Stimulated activated CD8-positive, alpha-beta memory T cell treated with anti-CD3 and anti-CD28 coated beads, Interleukin-4, amount 100 ng/mL, for 4 hours (primary cell): Measurements from ENCODE around the gene TBX21.
A peak's percentile ranks its signal among the peaks of the same experiment; 100 is the strongest.

Experiments
- DNase-seq, 2 donors: peaks; one replicate each; pipeline ENCODE4 v3.0.0-alpha.2; 2020; ENCODE audit warnings: low read depth in 2 of 2, low spot score in 1 of 2

The TBX21 gene

DNA sequence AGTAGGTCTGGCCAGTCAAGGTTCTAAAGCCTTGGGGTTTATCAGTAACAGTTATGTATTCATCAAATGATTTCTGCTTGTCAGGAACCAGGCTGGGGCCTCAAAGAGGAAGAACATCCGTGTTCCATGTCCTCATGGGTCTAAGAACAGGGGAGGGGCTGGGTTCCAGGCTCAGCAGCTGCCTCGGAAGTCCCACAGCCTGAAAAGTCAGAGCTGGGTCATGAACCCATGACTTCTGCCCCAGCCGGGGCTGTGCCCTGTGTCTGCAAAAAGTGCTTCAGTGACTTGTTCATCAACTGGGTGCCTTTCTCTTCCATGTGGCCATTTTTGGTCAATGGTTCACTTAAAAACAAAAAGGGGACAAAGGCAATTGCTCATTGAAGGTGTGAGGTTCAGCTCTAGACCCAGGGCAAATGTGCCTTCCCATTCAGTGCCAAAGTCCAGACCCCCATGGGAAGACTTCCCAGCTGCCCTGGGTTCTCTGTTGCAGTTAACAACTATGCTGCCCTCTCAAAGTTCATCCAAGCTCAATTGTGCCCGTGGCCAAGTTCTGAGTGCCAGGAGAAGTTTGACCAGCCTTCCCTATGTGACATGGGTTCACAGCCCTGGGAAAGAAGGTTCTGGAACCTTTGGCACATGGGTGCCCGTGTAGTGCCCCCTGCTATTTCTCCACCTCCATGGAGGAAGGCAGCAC is 20.6 kb upstream of the TBX21 start:
- no peak for DNase-seq

DNA sequence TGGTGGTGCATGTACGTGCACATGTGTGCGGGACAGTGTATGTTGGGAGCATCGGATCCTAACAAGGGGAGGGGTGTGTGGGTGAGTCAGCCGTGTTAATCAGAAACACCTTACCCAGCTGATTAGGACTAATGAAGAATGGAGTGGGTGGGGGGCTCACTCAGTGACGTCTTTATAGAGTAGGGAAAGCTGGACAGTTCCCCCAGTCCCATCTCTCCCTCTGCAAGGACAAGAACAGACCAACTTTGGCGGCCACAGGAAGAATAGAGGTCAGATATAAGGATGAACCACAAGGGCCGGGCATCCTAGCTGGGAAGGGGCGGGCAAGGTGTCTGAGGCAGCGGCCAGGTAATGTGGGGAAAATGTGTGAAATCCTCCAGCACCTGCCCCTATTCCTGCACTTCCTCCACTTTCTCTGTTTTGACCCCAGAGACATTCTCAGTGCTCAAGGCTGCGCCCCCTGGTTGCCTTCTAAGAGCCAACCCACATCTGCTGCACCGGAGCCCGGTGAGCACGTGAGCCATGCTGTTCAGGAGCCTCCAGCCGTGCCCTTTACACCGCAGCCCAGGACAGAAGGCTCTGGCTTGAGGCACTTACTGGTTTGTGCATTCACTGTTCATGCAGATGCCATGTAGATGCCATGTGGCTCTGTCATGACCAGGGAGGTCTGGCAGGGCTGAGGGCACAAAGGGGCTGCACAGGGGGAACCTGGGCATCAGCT is 18.9 kb upstream of the TBX21 start:
- DNase-seq, result no peak

DNA sequence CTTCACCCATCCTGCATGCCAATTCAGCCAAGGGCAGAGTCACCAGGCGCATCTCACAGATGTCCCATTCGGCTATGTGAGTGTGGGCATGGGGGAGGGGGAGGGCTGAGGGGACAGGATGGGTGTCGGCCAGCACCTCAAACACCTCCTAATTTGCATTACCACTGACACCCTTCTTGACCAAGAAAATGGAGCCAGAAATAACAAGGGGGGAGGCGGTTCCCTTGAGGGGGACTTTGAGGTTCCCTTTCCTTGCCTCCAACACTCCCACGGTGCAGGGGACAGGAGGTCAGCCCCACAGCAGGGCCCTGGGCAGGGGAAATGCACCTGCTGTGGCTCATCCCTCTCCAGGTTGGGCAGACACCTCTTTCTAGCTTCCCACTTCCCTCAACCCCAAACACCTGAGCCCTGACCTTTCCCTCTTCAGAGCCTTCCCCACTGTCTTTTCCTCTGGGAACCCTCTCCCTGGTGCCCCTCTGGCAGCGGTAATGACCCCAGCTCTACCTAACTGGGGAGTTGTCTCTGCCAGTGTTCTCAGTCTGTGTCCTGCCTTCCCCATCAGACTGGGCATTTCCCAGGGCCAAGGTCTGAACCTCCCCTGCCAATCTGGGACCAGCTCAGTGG is 18.2 kb upstream of the TBX21 start:
- no peak for DNase-seq

DNA sequence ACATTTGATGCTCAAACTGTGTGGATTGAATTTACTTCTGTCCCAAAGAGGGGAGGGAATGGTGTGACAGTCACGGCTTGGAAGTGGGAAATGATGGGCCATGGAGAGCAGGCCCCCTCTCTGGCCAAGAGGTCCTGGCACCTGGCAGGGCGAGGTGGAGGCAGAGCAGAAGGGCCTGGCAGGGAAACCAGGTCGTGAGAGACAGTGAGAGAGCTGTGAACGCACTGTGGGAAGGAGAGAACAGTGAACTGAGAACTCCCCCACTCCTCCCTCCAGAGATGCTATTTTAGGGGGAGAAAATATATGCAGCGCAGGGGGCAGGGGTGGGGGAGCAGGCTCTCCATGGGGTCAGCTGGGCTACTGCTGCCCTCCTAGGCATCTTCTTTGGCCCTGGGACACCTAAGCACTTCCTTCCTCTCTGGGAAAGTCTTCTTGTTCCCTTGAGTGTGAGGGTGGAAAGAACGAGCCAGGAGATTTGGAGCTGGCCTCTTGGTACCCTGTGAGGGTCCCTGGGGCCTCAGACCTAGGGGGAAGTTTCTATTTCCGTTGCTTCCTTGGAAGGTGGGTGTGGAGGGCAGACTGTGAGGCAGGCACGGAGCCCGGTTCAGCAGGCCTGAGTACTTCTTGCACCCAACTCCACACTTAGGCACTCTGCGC is 17.2 kb upstream of the TBX21 start:
- no peak for DNase-seq

DNA sequence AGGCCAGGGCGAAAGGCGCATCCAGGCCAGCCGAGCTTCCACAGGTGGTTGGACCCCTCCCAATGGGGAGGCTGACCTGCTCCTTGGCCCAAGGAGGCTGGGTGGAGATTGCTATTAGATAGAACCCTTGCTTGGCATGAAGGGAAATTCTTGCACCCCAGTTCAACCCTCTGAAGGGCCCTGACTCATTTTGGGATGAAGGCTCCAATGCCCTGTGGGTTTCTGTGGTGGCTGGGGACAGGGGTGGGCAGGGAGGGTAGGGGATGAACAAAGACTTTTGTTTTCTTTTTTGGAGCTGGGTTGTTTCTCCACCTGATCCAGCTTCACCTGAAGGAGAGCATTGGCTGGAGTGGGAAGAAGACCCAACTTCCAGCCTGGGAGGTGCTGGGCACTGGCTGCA is 16.7 kb upstream of the TBX21 start:
- no peak for DNase-seq

DNA sequence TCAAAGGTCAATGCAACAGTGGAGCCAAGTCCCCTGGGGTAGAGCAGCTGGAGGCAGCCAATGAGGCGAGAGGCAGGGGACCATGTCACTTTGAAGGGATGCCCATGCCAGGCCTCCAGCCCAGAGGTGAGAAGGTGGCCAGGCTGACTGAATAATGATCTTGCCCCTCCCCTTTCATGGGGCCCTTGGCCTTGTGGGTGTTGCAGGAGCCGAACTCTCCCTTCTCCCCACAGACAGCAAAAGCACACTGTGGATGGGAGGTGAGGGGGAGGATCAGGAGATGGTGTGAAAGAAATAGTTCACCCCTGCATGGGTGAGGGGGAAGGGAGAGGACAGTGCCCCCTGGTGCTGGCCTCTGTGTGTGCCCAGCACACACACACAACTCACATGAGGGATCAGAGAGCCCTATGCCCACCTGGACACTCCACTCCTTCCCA is 15.8 kb upstream of the TBX21 start:
- no peak for DNase-seq

DNA sequence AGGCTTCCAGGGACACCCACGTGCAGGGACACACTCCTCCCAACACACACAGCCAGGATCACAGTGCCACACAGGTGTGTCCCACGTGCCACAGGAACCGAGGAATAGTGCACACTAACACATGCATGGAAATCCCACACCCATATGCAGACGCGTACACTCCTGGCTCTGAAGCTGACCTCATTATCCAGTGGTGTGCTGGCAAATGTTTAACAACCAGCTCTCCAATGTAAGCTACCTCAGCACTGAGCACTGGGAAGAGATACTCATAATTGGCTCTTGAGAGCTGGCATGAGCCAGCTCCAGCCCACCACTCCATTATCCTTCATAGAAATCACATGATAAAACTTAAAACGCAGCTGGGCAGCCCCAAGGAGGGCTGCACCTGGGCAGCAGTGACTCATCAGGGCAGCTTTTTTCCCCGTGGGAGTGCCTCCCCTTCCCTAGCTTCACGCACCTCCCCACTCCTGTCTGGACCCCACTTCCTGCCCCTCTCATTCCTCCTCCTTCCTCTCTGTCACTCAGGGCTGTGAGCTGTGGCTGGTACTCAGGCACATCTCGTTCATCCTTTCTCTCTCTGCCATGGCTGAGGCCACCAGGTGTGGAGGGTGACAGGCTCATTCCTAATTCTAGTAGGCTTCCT is 14.9 kb upstream of the TBX21 start:
- no peak for DNase-seq

DNA sequence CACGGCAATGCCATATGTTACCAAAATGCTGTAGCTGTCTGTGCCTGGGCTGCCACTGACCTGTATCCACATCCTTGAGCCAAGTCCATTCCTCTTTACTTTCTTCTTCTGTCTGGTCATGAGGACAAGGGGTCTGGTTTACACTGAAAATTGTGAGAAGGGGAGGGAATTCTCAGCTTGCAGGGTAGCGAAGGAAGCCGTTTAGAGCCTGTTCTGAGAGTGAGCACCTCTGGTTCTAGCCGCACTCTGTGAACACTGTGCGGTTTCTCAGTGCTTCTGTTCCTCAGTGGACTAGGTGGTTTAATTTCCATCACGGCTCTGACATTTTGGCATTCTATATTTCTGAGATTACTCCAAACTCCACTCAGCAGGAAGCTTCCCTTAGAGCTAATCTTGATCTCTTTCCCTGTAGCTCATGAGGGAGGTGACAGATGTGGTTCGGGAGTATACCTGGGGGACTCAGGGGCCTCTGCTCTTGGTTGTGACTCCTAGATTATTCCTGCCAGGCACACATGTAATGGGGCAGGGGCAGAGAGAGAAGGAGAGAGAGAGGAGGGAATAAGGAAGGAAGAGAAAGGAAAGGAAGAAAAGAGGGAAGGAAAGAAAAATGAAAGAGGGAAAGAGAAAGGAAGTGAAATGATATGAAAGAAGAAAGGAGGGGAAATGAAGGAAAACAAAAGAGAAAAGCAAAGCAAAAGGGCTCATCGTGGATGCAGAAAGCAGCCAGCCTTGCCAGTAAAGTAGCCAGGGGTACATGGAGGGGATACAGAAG is 14.2 kb upstream of the TBX21 start:
- no peak for DNase-seq

DNA sequence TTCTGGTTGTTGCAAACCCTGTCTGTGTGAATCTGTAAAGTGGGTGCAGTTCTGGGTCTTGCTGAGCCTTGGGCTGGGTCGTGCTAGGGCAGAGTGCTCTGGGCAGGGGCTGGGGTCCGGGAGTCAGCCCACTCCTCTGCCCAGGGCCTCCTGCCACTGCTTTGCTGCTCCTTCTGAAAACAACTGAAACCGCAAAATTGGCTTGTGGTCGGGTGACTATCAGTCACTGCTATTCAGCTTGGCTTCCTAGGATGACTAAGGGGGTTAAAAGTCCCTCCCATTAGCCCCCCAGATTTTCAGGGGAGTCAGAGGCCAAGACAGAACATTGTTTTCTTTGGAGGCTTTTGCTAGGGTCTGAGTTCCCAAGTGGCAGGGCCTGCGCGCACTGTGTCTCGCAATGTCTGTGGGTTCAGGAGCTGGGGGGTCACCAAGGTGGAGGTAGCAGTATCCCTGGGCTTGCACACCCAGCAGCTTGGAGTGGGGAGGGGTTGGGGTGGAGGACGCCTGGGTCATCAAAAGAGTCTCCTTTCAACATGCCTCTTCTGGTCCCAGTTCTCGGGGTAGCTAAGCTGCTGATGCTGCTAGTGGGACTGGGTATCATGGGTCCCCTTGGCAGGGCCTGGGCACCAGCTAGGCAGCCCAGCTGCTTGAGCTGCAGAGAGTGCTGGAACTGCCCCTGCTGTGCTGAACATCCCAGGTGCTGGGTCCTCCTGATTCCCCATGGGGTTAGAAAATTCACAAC is 13.5 kb upstream of the TBX21 start:
- peak in 1 of 2 donors; percentile 59 for DNase-seq

DNA sequence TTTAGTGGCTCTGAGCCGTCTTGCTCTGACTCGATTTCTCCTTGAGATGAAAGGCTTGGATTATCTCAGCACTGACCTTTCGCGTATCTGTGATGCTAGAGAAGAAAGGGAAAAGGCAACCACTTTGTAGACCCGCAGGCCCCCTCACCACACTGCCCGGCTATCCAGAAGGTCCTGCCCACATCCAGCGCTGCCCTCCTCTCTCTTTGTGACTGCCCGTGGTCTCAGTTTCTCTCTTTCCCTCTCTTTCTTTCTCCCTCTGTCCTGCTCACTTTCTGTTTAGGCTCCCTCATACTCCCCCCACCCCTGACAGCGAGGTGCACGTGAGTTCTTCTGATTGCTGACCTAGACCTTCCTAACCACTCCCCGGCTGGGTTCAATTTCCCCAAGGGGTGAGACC is 12.8 kb upstream of the TBX21 start:
- no peak for DNase-seq

DNA sequence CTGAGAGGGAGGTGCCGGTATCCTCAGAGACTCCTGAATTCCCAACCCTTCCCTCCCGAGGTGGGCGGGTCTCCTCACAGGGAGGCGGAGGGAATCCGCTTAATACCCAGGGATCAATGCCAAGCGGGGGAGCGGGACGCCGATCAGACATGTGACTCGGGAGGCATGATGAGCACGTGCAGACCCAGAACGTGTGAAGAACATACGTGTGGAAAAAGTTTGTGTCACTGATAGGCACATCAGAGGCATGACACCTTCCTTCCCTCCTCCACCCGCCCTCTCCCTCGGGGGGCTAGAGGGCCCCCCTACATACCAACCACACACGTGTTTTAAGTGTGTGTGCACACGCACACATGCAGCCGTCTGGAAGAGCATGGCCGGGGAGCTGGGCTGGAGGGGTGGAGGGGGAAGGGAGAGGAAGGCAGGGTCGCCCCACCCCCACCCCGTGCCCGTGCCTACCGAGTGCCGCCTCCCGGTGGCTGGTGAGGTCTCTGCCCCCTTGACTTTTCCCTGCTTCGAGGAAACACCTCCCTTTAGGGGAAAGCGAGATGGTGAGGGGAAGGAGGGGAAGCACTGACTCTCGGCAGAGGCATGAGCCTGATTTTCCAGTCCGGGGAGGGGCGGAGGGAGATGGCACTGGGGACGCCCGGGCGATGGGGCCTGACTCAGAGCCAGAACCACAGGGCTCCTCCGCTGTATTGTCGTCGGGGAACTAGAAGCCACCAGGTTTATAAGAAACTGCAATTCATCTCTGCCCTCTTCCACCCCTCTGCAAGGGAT is 12.1 kb upstream of the TBX21 start:
- peak; percentile 91 to 96 for DNase-seq

DNA sequence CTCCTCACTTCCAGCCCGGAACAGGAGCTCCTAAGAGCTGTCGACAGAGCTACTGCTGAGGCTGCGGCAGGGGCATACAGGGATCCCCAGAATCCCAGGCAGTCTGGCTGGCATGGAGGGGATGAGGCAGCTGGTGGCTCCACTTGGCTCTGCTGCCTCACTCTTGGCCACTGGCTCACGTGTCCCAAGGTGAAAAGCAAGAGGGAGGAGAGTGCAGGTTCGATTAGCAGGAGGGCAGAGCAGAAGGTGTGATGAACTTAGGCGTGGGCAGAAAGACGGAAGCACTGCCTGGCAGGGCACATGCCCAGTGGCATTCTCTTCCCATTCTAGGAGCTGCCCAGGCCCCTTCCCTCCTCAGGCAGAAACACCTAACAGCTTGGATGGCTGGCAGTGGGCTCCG is 11.3 kb upstream of the TBX21 start:
- no peak for DNase-seq

DNA sequence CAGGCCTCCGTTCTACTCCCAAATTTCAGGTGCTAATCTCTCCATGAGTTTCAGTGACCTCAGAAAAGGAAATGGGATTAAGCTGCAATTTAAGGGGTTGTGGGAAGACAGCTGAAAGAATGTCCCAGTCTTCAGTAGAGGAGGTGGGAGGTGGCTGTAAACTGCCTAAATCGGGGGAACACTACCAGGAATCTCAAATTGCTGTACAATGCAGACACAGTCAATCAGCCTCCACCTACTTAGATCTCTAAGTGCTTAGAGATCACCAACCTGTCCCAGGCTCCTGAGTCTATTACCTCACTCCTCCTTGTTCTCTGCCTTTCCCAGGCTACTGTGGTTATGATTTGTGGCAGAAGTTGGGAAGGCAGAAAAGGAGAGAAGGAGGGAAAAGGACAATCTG is 8.3 kb upstream of the TBX21 start:
- no peak for DNase-seq

DNA sequence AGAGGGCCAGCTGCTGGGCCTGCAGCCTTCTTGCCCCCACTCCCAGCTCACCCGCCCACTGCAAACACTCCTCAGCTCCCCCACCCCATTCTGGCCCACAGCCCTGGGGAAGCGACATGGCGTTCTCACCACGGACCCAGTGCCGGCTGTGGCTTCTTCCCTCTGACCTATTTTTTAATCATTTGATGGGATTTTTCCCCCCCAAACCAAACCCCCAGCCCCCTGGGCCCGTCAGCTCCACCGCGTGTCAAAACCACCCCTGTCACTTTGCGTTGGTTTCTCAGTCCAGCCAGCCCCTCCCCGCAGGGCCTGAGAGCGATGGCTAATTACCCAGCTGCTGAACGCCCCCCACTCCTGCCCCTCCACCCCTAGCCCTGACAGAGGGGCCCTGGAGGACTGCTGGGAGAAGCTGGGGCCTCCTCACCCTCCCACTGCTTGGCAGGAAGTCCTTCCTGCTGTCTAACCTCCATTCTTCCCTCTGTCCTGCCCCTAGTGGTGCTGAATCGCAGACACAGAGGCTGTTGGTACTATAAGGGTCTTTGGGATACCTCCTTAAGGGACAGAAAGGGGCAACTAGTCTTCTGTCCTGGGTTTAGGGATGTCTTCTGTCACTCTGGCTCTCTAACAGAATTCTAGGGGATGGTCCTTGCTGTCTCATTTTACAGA is 7.5 kb upstream of the TBX21 start:
- DNase-seq, result no peak

DNA sequence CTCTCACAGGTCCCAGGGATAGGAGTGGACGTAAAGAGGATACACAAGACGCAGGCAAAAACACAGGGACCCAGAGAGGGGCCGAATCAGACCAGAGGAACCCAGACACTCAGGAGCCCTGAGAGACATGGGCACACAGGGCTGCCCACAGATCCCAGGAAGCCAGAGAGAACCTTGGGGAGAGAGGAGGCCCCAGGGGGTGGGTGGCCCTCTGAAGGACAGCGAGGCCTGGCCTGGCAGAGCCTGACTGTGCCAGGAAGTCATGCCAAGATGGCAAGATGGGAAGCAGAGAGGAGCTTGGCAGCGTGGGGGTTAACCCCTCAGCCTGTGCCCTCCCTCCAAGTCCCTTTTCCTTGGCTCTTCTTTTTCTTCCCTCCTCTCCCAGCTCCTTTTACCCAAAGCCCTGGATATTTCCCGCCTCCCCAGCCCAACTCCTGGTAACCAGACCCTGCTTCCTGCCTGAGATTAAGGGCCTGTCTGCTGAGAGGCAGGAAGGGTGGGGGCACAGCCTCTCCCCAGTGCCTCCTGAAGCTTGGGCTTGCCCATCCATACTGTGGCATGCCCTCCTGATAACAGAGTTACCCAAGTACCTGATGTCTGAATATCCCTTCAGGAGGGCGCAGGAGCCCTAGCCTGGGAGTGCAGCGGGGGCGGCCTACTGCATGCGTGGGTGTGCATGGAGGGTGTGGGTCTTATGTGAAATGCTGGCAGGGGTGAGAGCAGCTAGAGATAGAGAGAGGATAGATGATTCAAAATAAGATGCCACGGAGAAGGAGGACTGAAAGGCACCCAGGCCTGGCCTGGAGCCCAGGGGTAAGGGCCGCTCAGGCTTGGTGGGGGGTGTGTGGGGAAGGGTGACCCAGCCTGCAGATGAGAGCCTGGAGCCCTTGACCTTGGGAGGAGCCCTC is 6.0 kb upstream of the TBX21 start:
- DNase-seq, result no peak

DNA sequence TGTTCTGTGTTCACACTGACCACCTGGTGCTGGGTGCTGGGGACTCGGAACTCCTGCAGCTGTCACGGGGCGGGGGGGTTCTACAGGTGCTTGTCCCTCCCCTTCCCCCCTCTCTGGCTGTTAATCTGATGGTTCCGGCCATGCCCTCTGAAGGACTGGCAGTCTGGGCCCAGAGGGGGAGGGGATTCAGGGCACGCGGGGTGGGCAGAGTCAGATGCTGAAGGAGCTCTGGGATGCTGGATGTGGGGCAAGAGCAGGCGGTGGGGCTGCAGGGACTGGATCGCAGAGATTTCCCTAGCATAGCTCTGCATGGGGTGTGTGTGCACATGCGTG is 5.4 kb upstream of the TBX21 start:
- DNase-seq, result no peak

DNA sequence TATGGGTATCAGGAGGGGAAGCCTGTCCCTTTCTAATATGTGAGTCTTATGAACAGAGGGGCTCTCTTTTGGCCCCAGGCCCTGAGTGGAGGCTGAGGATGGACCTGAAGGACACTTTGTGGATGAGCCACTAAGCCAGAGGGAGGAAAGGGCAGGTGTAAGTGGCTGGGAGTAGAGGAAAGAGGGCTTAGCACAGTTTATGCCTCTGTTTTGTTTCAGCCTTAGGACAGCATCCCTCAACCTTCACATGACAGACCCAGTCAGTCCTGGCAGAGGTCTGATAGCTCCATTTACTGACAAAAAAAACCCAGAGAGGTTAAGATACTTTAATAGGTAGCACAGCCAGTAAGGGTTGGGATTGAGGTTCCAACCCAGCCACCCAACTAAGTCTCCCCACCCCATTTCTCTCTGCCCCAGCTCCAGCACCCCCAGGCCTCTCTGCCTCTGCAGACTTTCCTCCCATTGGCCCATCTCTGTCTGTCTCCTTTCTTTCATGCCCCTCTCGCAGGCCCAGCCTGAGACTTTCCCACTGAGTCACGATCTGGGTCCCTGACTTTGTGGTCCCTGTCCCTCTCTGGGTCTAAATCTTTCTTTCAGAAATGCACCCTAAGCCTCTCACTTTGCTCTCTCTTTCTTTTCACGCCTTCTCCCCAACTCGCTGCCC is 4.7 kb upstream of the TBX21 start:
- DNase-seq, result no peak
